HK-2 (cell line): ENCODE data around the gene IGFBP3.
"Not testable (repeated sequence)": the region's sequence is repeated elsewhere in the genome, so short reads cannot be mapped to it uniquely, and the experiment has no call there.

Experiments used
- DNase-seq: peaks from one replicate; pipeline ENCODE4 v3.0.0-alpha.2; 2018; ENCODE audit not compliant: unreplicated experiment

Gene IGFBP3

GRCh38 chr7:45920502-45921380 lies at the start of gene IGFBP3:
Gene IGFBP3, minus strand, starts transcription at chr7:45921272. Its CDS starts 132 bp downstream, at chr7:45921140.
- peak; percentile 81 for DNase-seq

- no peak for DNase-seq
Measured at GRCh38 chr7:45970454-45970853, 49.4 kb upstream of the IGFBP3 start.

- no peak for DNase-seq
Measured at GRCh38 chr7:45969940-45970339, 48.9 kb upstream of the IGFBP3 start.

GRCh38 chr7:45968856-45969541 lies 47.9 kb upstream of the IGFBP3 start:
- DNase-seq: no peak

- no peak for DNase-seq
Measured at GRCh38 chr7:45968312-45968711, 47.2 kb upstream of the IGFBP3 start.

GRCh38 chr7:45967591-45968157 lies 46.6 kb upstream of the IGFBP3 start:
- DNase-seq: no peak

GRCh38 chr7:45962861-45963260 lies 41.8 kb upstream of the IGFBP3 start:
- DNase-seq: no peak

GRCh38 chr7:45957721-45958120 lies 36.6 kb upstream of the IGFBP3 start:
- no peak for DNase-seq

- DNase-seq: no peak
Measured at GRCh38 chr7:45955286-45955685, 34.2 kb upstream of the IGFBP3 start.

- not testable (repeated sequence) for DNase-seq
Measured at GRCh38 chr7:45953055-45953454, 32.0 kb upstream of the IGFBP3 start.

- no peak for DNase-seq
Measured at GRCh38 chr7:45944058-45944457, 23.0 kb upstream of the IGFBP3 start.

- no peak for DNase-seq
Measured at GRCh38 chr7:45940939-45941338, 19.9 kb upstream of the IGFBP3 start.

GRCh38 chr7:45940237-45940781 lies 19.2 kb upstream of the IGFBP3 start:
- not testable (repeated sequence) for DNase-seq

- DNase-seq: no peak
Measured at GRCh38 chr7:45939574-45939973, 18.5 kb upstream of the IGFBP3 start.

GRCh38 chr7:45938626-45939302 lies 17.7 kb upstream of the IGFBP3 start:
- no peak for DNase-seq

- DNase-seq: no peak
Measured at GRCh38 chr7:45937862-45938261, 16.8 kb upstream of the IGFBP3 start.

GRCh38 chr7:45937301-45937700 lies 16.2 kb upstream of the IGFBP3 start:
- no peak for DNase-seq

- DNase-seq: no peak
Measured at GRCh38 chr7:45930967-45931366, 9.9 kb upstream of the IGFBP3 start.

- no peak for DNase-seq
Measured at GRCh38 chr7:45927721-45928120, 6.6 kb upstream of the IGFBP3 start.

GRCh38 chr7:45924283-45924682 lies 3.2 kb upstream of the IGFBP3 start:
- DNase-seq: peak; percentile 73

- DNase-seq: no peak
Measured at GRCh38 chr7:45923818-45924217, 2.7 kb upstream of the IGFBP3 start.

- peak; percentile 80 for DNase-seq
Measured at GRCh38 chr7:45923290-45923689, 2.2 kb upstream of the IGFBP3 start.
